SKM-1 (cell line): ENCODE measurements around the gene NUDT7.

Experiments used
- DNase-seq: peaks from one replicate; lab custom pipeline; 2025; ENCODE audit not compliant: unreplicated experiment; lab: John Stamatoyannopoulos, UW

NUDT7 gene

GRCh38 chr16:77723108-77723514 is 797 bp downstream of the NUDT7 start:
- DNase-seq: peak; percentile 25

GRCh38 chr16:77724174-77724573 is 1.9 kb downstream of the NUDT7 start:
- DNase-seq: no peak

- no peak for DNase-seq
These were observed 7.6 kb downstream of the NUDT7 start for GRCh38 chr16:77729951-77730350.

DNA sequence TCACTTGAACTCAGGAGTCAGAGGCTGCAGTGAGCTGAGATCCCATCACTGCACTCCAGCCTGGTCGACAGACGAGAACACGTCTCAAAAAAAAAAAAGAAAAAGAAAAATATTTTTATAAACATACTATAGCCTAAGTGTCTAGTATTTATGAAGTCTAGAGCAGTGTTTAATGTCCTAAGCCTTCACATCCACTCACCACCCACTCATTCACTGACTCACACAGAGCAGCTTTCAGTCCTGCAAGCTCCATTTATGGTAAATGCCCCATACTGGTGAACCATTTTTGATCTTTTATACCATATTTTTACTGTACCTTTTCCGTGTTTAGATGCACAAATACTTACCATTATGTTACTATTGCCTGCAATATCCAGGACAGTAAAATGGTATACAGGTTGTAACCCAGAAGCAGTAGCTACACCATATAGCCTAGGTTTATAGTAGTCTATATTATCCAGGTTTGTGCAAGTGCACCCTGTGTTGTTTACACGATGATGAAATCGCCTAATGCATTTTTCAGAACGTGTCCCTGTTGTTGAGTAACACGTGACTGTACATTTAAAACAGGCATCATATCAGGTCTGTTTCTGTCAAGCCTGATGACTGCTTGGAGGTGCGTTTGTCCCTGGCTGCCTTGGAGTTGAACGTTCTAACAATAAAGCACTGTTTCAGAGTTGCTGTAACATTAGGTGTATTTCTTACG is 10.1 kb downstream of the NUDT7 start:
- no peak for DNase-seq

DNA sequence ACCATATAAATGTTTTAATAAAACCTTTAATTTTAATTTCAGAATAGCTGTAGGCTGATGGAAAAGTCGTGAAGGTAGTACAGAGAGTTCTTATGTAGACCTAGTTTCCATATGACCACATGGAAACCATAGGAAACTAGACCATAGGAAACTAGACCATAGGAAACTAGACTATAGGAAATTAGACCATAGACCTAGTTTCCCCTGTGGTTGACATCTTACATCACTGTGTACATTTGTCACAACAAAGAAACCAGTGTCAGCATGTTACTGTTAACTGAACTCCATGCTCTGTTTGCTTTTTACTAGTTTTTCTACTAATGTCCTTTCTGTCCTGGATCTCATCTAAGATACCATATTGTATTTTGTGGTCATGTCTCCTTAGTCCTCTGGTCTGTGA is 14.6 kb downstream of the NUDT7 start:
- DNase-seq: no peak

DNA sequence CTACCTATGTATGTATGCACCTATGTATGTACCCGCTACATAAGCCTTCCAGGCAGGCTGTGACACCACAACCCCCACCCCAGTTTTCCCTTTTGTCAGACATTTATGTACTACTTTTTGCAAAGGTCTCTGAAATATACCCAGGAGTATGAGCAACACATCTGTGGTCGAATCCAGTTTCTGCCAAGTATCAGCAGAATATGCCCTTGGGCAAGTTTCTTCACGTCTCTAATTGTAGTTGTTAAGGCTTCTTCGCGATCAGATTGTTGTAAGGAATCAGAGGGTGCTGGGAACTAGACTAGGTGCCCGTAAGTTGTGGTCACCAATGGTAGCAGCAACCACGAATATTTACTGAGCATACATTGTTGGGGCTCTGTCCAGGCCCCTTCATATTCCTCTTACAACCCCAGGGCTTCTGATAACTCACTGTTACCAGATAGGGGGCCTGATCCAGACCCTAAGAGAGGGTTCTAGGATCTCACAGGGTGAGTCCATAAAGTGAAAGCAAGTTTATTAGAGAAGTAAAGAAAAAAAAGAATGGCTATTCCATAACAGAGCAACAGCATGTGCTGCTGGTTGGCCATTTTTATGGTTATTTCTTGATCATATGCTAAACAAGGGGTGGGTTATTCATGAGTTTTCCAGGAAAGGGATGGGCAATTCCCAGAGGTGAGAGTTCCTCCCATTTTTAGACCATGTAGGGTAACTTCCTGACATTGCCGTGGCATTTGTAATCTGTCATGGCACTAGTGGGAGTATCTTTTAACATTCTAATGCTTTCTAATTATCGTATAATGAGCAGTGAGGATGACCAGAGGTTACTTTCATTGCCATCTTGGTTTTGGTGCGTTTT is 16.6 kb downstream of the NUDT7 start:
- DNase-seq: no peak

DNA sequence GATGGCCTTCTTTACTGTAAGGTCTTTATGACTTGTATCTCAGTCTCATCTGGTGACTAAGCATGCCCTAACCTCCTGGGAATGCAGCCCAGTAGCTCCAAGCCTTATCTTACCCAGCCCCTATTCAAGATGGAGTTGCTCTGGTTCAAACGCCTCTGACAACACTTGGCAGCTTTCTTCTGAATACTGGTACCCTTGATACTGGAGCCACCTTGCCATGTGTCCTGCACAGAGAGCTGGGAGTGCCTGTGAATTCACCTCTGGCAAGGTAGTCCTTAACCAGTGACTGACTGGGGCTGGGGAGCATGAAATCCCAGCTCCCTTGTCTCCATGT is 17.2 kb downstream of the NUDT7 start:
- DNase-seq: no peak

- no peak for DNase-seq
These were observed 21.8 kb downstream of the NUDT7 start for GRCh38 chr16:77744141-77744540.

GRCh38 chr16:77745972-77746371 is 23.7 kb downstream of the NUDT7 start:
- no peak for DNase-seq

- DNase-seq: no peak
These were observed 26.2 kb downstream of the NUDT7 start for GRCh38 chr16:77748421-77749005.

DNA sequence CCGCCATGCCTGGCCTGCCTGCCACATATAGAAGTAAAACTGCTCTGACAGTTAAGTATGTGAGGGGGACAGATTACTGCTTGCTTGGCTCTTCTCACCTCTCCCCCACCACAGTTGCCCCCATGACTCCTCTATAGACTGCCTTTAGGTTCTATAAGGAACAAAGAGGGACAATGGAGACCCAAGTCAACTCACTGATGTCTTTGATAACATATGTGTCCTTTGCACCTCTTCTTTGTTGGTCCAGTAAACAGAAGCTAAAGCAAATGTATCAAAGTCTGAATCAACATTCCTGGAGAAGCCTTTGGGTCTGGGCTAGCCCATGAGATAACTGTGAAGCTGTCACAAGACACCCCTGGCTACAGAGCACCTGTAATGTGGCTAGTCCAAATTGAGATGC is 27.1 kb downstream of the NUDT7 start:
- DNase-seq: no peak

GRCh38 chr16:77758046-77758445 is 35.7 kb downstream of the NUDT7 start:
- DNase-seq: no peak

DNA sequence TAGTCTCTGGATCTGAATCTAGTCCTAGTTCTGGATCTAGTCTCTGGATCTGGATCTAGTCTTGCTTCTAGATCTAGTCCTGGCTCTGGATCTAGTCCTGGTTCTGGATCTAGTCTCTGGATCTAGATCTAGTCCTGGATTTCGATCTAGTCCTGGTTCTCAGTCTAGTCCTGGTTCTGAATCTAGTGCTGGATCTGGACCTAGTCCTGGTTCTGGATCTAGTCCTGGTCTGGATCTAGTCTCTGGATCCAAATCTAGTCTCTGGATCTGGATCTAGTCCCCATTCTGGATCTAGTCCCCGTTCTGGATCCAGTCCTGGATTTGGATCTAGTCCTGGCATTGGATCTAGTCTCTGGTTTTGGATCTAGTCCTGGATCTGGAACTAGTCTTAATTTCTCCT is 36.2 kb downstream of the NUDT7 start:
- no peak for DNase-seq

DNA sequence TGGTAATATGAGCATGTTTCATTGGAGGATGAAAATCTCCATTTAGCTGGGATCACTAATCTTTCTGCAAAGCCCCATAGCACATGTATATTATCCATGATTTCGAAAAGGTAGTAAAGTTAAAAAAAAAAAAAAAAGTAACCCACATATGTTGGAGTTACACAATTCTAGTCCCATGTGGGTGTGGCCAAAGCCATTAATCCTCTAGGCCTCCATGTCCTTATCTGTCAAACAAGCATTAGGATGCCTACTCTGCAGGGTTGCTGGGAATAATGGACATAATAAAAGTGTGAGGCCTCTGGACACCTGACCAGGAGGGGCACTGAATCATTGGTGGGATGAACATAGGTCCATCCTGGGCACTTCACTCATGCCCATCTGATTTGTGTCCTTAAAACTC is 36.9 kb downstream of the NUDT7 start:
- DNase-seq: no peak

DNA sequence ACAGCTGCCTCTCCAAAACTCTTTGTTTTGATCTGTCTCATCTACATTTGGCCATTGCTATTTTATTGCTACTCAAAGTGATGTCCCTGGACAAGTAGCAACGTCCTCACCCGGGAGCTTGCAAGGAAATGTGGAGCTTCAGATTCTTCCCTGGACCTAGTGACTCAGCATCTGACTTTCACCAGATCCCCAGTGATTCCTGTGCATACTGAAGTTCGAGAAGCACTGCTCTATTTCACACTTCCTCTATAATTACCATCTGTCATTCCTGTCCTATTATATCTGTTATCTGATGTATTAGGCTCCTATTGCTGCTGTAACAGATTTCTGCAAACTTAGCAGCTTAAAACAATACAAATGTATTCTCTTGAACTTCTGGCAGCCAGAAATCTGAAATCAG is 37.5 kb downstream of the NUDT7 start:
- no peak for DNase-seq

- DNase-seq: no peak
These were observed 38.5 kb downstream of the NUDT7 start for GRCh38 chr16:77760800-77761199.

GRCh38 chr16:77761204-77761603 is 38.9 kb downstream of the NUDT7 start:
- no peak for DNase-seq

DNA sequence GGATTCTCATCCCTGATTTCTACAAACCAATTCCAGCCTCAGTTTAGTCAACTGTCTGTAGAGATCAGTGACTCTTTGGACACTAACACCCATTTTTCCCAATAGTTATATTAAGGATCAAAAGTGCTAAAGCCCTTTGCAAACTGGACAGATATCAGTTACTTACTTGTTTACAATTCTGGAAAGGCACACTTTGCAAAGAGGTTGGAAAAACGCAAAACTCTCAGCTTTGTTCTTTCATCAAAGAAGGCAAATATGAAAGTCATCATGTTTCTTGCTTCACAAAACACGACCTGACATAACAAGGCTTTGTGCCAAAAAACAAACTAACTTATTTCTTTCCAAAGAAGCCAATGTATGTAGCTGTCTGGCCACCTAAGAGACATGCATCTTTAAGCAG is 39.9 kb downstream of the NUDT7 start:
- no peak for DNase-seq

GRCh38 chr16:77763994-77764393 is 41.7 kb downstream of the NUDT7 start:
- no peak for DNase-seq

DNA sequence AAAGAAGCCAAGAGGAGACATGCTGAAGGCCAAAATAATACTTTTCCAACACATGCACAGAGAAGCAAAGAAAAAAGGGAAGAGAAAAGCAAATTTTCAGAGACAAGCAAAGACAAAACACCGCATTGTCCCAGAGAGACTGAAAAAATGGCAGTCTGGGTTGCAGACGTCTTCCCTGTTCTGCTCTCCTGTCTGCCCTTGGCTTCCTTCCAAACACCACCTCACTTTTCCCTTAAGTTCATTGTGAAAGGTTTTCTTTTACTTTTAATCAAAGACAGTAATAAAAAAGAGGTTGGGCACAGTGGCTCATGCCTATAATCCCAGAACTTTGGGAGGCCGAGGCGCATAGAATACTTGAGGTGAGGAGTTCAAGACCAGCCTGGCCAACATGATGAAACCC is 44.9 kb downstream of the NUDT7 start:
- no peak for DNase-seq

DNA sequence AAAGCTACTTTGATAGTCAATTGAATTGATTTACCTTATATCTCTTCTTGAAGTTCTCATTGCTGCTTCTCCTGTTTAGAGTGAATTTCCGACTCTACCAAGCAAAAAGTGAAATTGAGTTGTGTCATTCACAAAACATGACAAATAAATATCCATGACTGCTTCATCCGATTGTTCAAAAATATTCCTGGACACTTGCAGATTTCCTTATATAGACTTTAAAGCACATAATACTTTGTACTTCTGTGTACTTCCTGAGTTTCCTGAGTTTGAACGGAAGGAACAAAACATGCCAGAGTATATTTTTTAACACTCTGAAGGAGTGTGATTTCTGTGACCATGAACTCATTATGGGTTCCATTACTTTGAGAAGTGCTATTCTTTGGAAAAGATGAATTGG is 45.5 kb downstream of the NUDT7 start:
- no peak for DNase-seq
